Mucosa of stomach (tissue), 1 donor: ENCODE results near the gene CAPN2.

Experiments used
- H3K27me3 ChIP-seq: one replicate; pipeline ENCODE4 v1.7.0; 2013; ENCODE audit warnings: mild to moderate bottlenecking, low read length; ENCODE audit not compliant: control insufficient read depth, insufficient read depth
- H3K36me3 ChIP-seq: one replicate; pipeline ENCODE4 v1.7.0; 2013; ENCODE audit warnings: low read length; ENCODE audit not compliant: control insufficient read depth, insufficient read depth
- H3K4me1 ChIP-seq: one replicate; pipeline ENCODE4 v1.7.0; 2013; ENCODE audit warnings: mild to moderate bottlenecking, low read length; ENCODE audit not compliant: control insufficient read depth, insufficient read depth
- H3K4me3 ChIP-seq: one replicate; pipeline ENCODE4 v1.7.0; 2013; ENCODE audit warnings: low read length
- H3K9ac ChIP-seq: one replicate; pipeline ENCODE4 v1.7.0; 2013; ENCODE audit warnings: mild to moderate bottlenecking, low read length, moderate library complexity
- H3K9me3 ChIP-seq: one replicate; pipeline ENCODE4 v1.7.0; 2013; ENCODE audit warnings: mild to moderate bottlenecking, low read length, moderate library complexity; ENCODE audit not compliant: control insufficient read depth
- donor health status: Pancreatic carcinoma.

CAPN2 gene

GRCh38 chr1:223714421-223714724 is 2.0 kb downstream of the CAPN2 start:
- H3K4me3 ChIP-seq: no peak overlapping the region
- no peaks in the 10 kb centered on the region for H3K27me3 ChIP-seq
- H3K9ac ChIP-seq: peak overlapping the region; percentile 96
- H3K4me1 ChIP-seq: peaks cover 65% of the 10 kb centered on the region
- H3K9me3 ChIP-seq: no peaks in the 10 kb centered on the region
- H3K36me3 ChIP-seq: peaks cover 11% of the 10 kb centered on the region

GRCh38 chr1:223714849-223715603 is 2.7 kb downstream of the CAPN2 start:
- H3K4me1 ChIP-seq: peaks cover 70% of the 10 kb centered on the region
- H3K9ac ChIP-seq: peak overlapping the region; percentile 36
- no peaks in the 10 kb centered on the region for H3K27me3 ChIP-seq
- no peaks in the 10 kb centered on the region for H3K9me3 ChIP-seq
- peaks cover 11% of the 10 kb centered on the region for H3K36me3 ChIP-seq
- no peak overlapping the region for H3K4me3 ChIP-seq

GRCh38 chr1:223715604-223716172 is 3.3 kb downstream of the CAPN2 start:
- Histone ChIP-seq H3K36me3 (peaks cover 11% of the 10 kb centered on the region), H3K9me3 (no peaks in the 10 kb centered on the region), H3K27me3 (no peaks in the 10 kb centered on the region), H3K4me3 (no peak overlapping the region), H3K9ac (peak overlapping the region; percentile 36), H3K4me1 (peaks cover 70% of the 10 kb centered on the region)

GRCh38 chr1:223716302-223716862 is 4.0 kb downstream of the CAPN2 start:
- Histone ChIP-seq H3K9me3 (no peaks in the 10 kb centered on the region), H3K4me1 (peaks cover 70% of the 10 kb centered on the region), H3K9ac (peak overlapping the region; percentile 36), H3K36me3 (peaks cover 15% of the 10 kb centered on the region), H3K4me3 (no peak overlapping the region), H3K27me3 (no peaks in the 10 kb centered on the region)

- Histone ChIP-seq H3K36me3 (peaks cover 16% of the 10 kb centered on the region), H3K27me3 (no peaks in the 10 kb centered on the region), H3K4me1 (peaks cover 68% of the 10 kb centered on the region), H3K4me3 (no peak overlapping the region), H3K9me3 (no peaks in the 10 kb centered on the region), H3K9ac (no peak overlapping the region)
Observed at GRCh38 chr1:223717123-223717522, 4.8 kb downstream of the CAPN2 start.

- Histone ChIP-seq H3K36me3 (peaks cover 16% of the 10 kb centered on the region), H3K9me3 (no peaks in the 10 kb centered on the region), H3K9ac (no peak overlapping the region), H3K4me3 (no peak overlapping the region), H3K27me3 (no peaks in the 10 kb centered on the region), H3K4me1 (peaks cover 69% of the 10 kb centered on the region)
Observed at GRCh38 chr1:223717695-223718363, 5.5 kb downstream of the CAPN2 start.

- Histone ChIP-seq H3K27me3 (no peaks in the 10 kb centered on the region), H3K4me1 (peaks cover 74% of the 10 kb centered on the region), H3K4me3 (no peak overlapping the region), H3K9me3 (no peaks in the 10 kb centered on the region), H3K36me3 (peaks cover 16% of the 10 kb centered on the region), H3K9ac (no peak overlapping the region)
Observed at GRCh38 chr1:223718850-223719249, 6.5 kb downstream of the CAPN2 start.

- no peaks in the 10 kb centered on the region for H3K9me3 ChIP-seq
- no peak overlapping the region for H3K4me3 ChIP-seq
- no peaks in the 10 kb centered on the region for H3K27me3 ChIP-seq
- H3K4me1 ChIP-seq: peaks cover 55% of the 10 kb centered on the region
- no peak overlapping the region for H3K9ac ChIP-seq
- H3K36me3 ChIP-seq: peaks cover 16% of the 10 kb centered on the region
Observed at GRCh38 chr1:223720971-223721591, 8.7 kb downstream of the CAPN2 start.

GRCh38 chr1:223721658-223722607 is 9.6 kb downstream of the CAPN2 start:
- H3K4me1 ChIP-seq: peaks cover 55% of the 10 kb centered on the region
- H3K4me3 ChIP-seq: no peak overlapping the region
- H3K9me3 ChIP-seq: no peaks in the 10 kb centered on the region
- H3K9ac ChIP-seq: no peak overlapping the region
- no peaks in the 10 kb centered on the region for H3K27me3 ChIP-seq
- H3K36me3 ChIP-seq: peaks cover 16% of the 10 kb centered on the region

GRCh38 chr1:223723351-223723904 is 11.1 kb downstream of the CAPN2 start:
- H3K4me3 ChIP-seq: no peak overlapping the region
- no peak overlapping the region for H3K9ac ChIP-seq
- no peaks in the 10 kb centered on the region for H3K9me3 ChIP-seq
- H3K4me1 ChIP-seq: peaks cover 56% of the 10 kb centered on the region
- peaks cover 5% of the 10 kb centered on the region for H3K36me3 ChIP-seq
- no peaks in the 10 kb centered on the region for H3K27me3 ChIP-seq

GRCh38 chr1:223724376-223724775 is 12.0 kb downstream of the CAPN2 start:
- H3K4me1 ChIP-seq: peaks cover 53% of the 10 kb centered on the region

More at GRCh38 chr1:223724376-223724775, 12.0 kb downstream of the CAPN2 start:
- no peak overlapping the region for H3K9ac ChIP-seq
- no peaks in the 10 kb centered on the region for H3K9me3 ChIP-seq
- H3K36me3 ChIP-seq: peaks cover 5% of the 10 kb centered on the region
- H3K4me3 ChIP-seq: no peak overlapping the region
- no peaks in the 10 kb centered on the region for H3K27me3 ChIP-seq
